Activated naive CD8-positive, alpha-beta T cell treated with anti-CD3 and anti-CD28 coated beads for 36 hours (primary cell): ENCODE measurements around the gene GP1BA. TPM values are rescaled to one million over a fixed set of nuclear protein-coding genes. Genes with fewer than 3 reads are reported as not detected.
A peak's percentile ranks its signal among the peaks of the same experiment; 100 is the strongest.

Source experiments
- DNase-seq: peaks from one replicate; pipeline ENCODE4 v3.0.0; 2021
- H3K27ac Mint-ChIP-seq: one replicate; pipeline ENCODE4 v1.8.0; 2022; ENCODE audit warnings: mild to moderate bottlenecking, moderate library complexity, mixed read lengths
- H3K27me3 Mint-ChIP-seq: one replicate; pipeline ENCODE4 v1.8.0; 2022; ENCODE audit warnings: mild to moderate bottlenecking, mixed read lengths
- H3K36me3 Mint-ChIP-seq: one replicate; pipeline ENCODE4 v1.8.0; 2021; ENCODE audit warnings: mild to moderate bottlenecking, mixed read lengths
- H3K4me1 Mint-ChIP-seq: one replicate; pipeline ENCODE4 v1.8.0; 2021; ENCODE audit warnings: mixed read lengths
- H3K4me3 Mint-ChIP-seq: one replicate; pipeline ENCODE4 v1.8.0; 2022; ENCODE audit warnings: mild to moderate bottlenecking, moderate library complexity, mixed read lengths
- H3K9me3 Mint-ChIP-seq: one replicate; pipeline ENCODE4 v1.8.0; 2022; ENCODE audit warnings: mixed read lengths
- total RNA-seq, 2 experiments: library from RNA; stranded (reverse); gene quantifications; one replicate each; pipeline ENCODE4 v1.2.3, GENCODE V29; 2021

GP1BA gene
- total RNA-seq, 2 experiments from 2014 or later = not detected

DNA sequence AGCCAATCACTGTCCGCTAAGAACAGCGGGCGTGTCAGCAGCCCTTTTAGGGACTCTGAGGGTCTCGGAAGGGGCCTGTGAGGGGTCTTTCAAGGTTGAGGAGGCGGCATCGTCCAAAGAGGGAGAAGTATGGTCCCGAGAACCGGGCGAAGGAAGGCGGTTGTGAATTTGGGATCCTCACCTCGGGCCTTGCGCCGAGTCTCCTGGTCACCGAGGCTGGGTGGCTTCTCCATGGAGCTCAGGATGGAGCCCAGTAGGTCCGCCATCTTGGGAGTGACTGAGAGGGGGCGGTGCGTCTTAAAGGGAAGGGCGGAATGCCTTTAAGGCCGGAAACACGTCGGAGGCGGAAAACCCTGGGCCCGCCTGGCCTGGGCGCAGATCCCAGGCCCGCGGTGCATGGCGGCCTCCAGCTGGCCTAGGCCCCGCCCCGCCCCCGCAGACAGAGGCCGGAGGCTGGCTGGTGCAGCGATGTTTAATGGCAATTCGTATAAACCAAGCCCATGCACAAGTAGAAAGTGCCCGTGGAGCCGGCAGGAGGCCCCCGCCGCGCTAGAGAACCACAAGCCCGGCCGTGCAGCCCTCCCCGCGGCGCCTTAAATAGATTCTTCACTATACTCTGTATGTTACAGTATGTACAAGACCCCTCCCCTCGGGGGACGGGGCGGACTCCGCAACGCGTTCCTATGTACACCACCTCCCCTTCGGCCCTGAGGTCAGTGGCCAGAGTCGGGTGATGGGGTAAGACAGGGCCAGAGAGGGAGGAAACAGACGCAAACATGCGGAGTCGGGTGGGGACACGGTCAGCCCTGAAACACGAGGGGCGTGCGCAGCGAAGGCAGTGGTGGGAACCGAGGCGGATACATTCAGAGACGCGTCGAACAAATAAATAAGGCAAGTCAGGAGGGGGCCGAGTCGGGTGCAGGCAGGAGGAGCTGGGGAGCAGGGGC, 35.7 kb downstream of the GP1BA start, which contains the start of gene SPAG7:
SPAG7 (minus strand) TSS at position 279 of the 947 bp plus-strand sequence; CDS start at position 266, 13 bp downstream.
- Mint-ChIP-seq H3K4me1 (peaks cover 35% of the 10 kb centered on the region), H3K27ac (no peak within 1 kb of the TSS), H3K36me3 (peaks cover 20% of the 10 kb centered on the region), H3K4me3 (no peak within 1 kb of the TSS), H3K27me3 (peaks cover 8% of the 10 kb centered on the region), H3K9me3 (peaks cover 1% of the 10 kb centered on the region)
- DNase-seq = peak; percentile 94

DNA sequence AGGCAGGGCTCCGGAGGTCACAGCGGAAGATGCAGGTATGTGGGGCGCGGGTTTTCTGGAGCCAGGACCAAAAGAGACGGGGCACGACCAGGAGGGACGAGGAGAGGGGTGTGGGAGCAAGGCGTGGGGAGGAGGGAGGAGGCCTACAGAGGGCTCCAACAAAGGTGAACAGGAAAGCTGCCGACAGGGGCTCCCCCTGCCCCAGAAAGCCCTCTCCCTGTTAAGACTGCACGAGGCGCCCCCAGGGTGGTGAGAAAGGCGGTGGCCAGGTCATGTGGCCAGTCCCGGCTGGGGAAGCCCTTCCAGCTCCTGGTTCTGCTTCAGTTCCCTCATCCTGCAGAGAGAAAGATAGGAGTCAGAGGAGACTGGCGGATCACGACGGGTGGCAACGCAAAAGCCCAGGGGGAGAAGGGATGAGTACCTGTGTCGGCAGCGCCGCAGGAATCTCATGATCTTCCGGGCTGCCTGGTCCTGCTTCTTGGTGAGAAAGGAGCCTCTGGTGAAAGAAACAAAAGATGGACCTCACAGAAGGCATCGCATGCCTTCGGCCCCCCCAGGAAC, 36.5 kb downstream of the GP1BA start:
- Mint-ChIP-seq H3K9me3 (peaks cover 1% of the 10 kb centered on the region), H3K36me3 (peaks cover 21% of the 10 kb centered on the region), H3K4me3 (no peak overlapping the region), H3K4me1 (peaks cover 35% of the 10 kb centered on the region), H3K27me3 (peaks cover 8% of the 10 kb centered on the region), H3K27ac (no peak overlapping the region)
- peak; percentile 54 for DNase-seq

DNA sequence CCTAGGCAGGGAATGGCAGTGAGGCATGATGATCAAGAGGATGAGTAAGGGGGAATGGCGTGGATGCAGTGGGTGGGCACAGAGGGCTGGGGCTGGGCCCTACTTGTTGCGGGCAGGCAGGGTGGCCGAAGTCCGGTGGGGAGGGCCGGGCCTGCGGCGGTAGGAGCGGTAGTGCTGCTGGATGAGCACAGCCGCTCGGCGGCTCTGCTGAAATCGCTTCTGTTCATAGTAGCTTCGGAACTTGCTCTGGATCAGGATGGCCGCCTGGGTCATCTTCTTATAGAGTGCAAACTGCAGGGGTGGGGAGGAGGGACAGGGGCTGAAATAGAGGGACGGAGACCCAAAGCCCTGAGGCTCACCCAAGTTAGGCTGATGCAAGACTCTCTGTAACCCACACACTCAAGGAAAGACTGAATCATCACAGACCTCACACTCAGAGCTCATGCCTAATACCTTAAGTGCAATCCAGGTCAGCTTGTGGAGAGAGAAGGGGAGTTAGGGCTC, 37.0 kb downstream of the GP1BA start:
- DNase-seq = peak; percentile 68
- Mint-ChIP-seq H3K27me3 (peaks cover 8% of the 10 kb centered on the region), H3K4me3 (no peak overlapping the region), H3K4me1 (peaks cover 37% of the 10 kb centered on the region), H3K36me3 (peaks cover 25% of the 10 kb centered on the region), H3K9me3 (peaks cover 1% of the 10 kb centered on the region), H3K27ac (no peak overlapping the region)

DNA sequence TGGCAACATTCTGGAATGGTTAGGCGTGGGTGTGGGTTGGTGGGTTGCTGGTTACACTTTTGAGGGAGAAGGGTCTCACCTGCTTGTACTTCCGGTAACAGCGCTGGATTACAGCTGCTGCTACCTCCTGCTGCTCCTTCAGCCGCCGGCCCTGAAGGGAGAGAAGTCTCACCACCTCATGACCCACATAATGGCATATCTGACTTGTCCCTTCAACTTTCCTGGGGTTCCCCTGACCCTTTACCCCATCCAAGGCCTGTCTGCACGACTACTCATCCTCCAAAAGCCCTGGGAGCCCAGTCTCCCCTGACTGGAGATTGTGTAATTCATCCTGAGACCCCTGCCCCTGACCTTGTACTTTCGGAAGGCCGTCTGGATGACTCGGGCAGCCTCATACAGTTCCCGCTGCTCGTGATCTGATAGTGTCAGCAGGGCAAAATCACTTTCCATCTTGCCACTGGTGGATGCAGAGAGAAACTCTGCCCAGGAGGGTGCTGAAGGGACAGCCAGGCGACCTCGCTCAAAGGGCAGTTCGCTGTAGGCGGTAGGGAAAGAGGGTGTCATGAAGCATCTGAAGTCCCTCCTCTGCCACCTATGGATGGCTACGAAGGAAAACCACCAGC, 37.6 kb downstream of the GP1BA start:
- H3K27me3 Mint-ChIP-seq = peaks cover 8% of the 10 kb centered on the region
- peak; percentile 64 for DNase-seq

DNA sequence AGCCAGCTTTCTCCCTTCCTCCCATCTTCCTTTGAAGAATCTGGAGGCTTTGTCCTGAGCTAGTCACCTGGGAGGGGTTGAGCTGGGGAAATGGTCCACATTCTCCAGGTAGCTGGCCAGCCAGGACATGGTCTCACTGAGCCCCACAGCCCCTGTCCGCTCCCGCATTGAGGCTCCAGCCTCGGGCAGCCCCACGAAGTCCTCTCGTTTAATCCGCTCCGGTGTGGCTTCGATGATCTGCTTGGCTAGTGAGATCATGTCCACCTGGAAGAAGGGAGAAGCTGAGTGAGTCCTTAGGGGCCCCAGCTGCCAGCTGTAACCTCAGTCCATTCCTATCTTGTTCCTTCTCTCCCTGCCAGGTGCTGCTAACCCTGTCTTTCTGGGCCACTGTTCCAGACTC, 38.2 kb downstream of the GP1BA start:
- Mint-ChIP-seq H3K9me3 (peaks cover 1% of the 10 kb centered on the region), H3K36me3 (peaks cover 30% of the 10 kb centered on the region), H3K4me3 (peak overlapping the region; percentile 25), H3K27ac (no peak overlapping the region), H3K4me1 (peaks cover 36% of the 10 kb centered on the region), H3K27me3 (peaks cover 8% of the 10 kb centered on the region)
- DNase-seq = no peak

More for the DNA sequence above, 37.6 kb downstream of the GP1BA start:
- peaks cover 30% of the 10 kb centered on the region for H3K36me3 Mint-ChIP-seq
- no peak overlapping the region for H3K27ac Mint-ChIP-seq
- no peak overlapping the region for H3K4me3 Mint-ChIP-seq
- peaks cover 36% of the 10 kb centered on the region for H3K4me1 Mint-ChIP-seq
- peaks cover 1% of the 10 kb centered on the region for H3K9me3 Mint-ChIP-seq

DNA sequence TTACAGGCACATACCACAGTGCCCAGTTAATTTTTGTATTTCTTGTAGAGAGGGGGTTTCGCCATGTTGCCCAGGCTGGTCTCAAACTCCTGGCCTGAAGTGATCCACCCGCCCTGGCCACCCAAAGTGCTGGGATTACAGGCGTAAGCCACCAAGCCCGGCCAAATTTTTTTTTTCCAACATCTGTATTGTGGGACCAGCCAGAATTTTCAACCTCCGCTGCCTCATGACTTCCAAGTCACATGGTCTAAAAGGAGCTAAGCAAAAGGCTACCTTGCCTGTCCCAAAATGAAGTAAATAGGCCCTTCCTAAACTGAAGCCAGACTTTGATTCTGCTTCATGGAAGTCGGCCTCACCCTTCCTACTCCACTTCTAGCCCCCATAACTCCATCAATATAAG, 39.7 kb downstream of the GP1BA start:
- Mint-ChIP-seq H3K4me1 (peaks cover 30% of the 10 kb centered on the region), H3K9me3 (no peaks in the 10 kb centered on the region), H3K27me3 (peaks cover 8% of the 10 kb centered on the region), H3K36me3 (peaks cover 20% of the 10 kb centered on the region), H3K4me3 (no peak overlapping the region), H3K27ac (no peak overlapping the region)
- no peak for DNase-seq

DNA sequence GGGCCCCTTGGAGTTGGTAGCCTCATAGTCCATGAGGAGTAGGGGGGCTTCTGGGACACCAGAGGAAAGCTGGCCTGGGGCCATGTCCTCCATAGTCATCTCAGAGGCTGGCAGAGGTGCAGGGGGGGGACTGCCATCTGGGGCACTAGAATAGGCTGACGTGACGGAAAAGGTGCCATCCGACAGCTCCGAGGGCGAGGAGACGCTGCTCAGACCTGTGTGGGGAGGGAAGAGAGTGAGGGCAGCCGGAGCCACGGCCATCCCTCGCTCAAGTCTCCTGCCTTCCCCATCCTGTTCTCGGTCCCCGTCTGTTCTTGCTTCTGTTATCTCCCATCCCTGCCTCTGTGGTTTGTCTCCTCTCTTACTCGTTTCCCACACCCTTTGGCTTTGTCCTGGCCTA, 40.2 kb downstream of the GP1BA start:
- no peak overlapping the region for H3K4me3 Mint-ChIP-seq
- H3K27ac Mint-ChIP-seq = peak overlapping the region; percentile 62
- no peaks in the 10 kb centered on the region for H3K9me3 Mint-ChIP-seq
- peaks cover 30% of the 10 kb centered on the region for H3K4me1 Mint-ChIP-seq
- DNase-seq = no peak
- H3K36me3 Mint-ChIP-seq = peaks cover 20% of the 10 kb centered on the region
- H3K27me3 Mint-ChIP-seq = peaks cover 8% of the 10 kb centered on the region

DNA sequence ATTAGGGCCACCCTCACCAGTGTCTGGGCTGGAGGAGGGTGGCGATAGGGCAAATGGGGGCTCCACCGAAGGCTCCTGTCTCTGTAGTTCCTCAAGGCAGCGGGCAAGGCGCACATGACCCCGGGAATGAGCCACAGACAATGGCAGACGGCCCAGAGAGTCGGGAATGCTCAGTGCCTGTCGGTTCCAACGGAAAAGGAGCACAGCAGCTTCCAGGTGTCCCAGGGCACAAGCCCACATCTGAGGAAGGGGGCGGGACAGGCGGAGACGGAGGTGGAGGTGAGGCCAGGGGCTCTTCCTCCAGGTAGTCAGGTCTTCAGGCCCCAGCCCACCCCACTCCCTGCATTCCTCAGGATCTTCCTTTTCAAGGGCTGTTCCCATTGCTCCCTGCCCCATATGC, 40.7 kb downstream of the GP1BA start:
- Mint-ChIP-seq H3K36me3 (peaks cover 20% of the 10 kb centered on the region), H3K4me1 (peaks cover 30% of the 10 kb centered on the region), H3K9me3 (no peaks in the 10 kb centered on the region), H3K27ac (peak overlapping the region; percentile 62), H3K27me3 (peaks cover 8% of the 10 kb centered on the region), H3K4me3 (no peak overlapping the region)
- no peak for DNase-seq

DNA sequence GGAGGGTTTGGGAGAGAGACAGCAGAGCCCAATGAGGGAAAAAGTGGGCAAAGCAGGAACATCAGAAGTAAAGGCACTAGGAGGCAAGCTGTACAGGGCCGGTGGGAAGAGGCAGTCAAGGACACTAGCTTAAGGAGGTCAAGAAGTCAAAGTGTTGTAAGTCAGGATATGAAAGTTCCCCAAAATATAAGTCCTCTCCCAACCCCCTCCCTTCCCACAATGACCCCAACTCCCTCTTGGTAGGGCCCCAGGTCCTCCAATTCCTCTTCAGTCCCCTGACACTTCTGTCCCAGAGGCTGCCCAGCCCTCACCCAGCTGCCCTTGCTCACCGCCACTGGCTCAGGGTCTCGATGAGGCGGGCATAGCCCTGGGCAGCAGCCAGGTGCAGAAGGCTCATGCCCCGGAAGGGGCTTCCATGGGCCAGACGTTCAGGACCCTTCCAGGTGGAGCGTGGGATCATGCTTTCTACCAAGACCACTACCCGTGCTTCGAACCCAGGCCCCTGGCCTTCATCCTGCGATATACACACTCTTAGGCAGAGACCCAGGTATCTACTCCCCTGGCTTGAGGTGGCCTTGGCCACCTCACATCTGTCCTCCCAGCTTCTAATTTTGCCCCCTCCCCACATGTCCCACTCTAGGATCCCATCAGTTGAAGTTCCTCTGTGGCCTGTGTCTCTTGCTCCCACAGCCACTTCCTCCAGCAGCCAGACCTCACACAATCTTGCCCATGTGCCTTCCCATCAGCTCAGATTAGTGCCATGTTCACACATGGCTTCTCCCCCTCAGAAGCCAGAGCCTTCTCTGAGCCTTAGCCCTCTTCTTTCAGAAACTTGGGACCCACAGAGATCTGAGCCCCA, 41.4 kb downstream of the GP1BA start:
- Mint-ChIP-seq H3K9me3 (no peaks in the 10 kb centered on the region), H3K27me3 (peaks cover 7% of the 10 kb centered on the region), H3K27ac (peak overlapping the region; percentile 8), H3K36me3 (peaks cover 22% of the 10 kb centered on the region), H3K4me1 (peaks cover 30% of the 10 kb centered on the region), H3K4me3 (no peak overlapping the region)
- DNase-seq = no peak

DNA sequence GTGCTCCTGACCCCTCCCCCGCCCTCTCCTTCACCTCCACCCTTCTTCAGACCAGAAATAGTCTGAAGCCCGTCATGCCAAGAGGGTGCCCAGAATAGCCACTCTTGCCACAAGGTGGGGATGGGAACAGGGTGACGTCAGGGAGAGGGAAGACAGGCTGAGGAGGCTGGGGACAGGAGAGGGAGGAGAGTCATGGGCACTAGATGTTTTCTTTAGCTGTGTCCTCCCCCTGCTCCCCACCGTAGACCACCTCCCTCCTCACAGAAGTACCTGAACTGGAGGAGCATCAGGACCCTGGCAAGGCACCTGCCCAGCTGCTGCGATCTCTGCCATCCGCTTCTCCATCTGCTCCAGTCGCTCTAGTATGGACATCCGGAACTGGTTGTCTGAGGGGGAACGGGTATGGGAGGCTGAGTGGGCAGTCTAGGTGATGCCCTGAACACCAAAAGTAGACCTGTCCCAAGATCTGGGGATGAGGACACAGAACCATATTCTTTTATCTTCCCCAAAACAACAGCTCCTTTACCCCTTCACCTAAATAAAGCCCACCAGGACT, 42.1 kb downstream of the GP1BA start:
- DNase-seq = no peak
- Mint-ChIP-seq H3K27me3 (peaks cover under 1% of the 10 kb centered on the region), H3K36me3 (peaks cover 25% of the 10 kb centered on the region), H3K27ac (peak overlapping the region; percentile 7), H3K4me1 (peaks cover 24% of the 10 kb centered on the region), H3K9me3 (no peaks in the 10 kb centered on the region), H3K4me3 (no peak overlapping the region)

DNA sequence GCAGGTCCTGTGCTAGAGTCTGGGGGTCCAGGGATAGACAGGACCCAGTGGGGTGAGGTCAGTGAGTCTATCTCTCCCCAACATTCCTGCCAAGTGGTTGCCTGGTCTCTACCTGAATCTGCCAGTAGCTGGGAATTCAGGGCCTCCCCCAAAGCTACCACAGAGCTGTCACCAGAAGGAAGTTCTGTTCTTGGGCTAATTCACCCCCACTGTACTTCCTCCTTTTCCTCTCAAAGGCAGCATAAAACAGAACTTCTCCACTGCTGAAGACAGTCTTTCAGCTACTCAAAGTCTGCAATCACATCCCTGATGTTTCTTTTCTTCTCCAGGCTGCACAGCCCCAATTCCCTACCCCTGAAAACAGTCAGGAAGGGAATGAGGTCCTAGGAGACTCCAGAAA, 46.6 kb downstream of the GP1BA start:
- no peaks in the 10 kb centered on the region for H3K9me3 Mint-ChIP-seq
- H3K27me3 Mint-ChIP-seq = no peaks in the 10 kb centered on the region
- no peak overlapping the region for H3K4me3 Mint-ChIP-seq
- peaks cover 36% of the 10 kb centered on the region for H3K36me3 Mint-ChIP-seq
- H3K4me1 Mint-ChIP-seq = peaks cover 15% of the 10 kb centered on the region
- DNase-seq = no peak
- peak overlapping the region; percentile 18 for H3K27ac Mint-ChIP-seq

DNA sequence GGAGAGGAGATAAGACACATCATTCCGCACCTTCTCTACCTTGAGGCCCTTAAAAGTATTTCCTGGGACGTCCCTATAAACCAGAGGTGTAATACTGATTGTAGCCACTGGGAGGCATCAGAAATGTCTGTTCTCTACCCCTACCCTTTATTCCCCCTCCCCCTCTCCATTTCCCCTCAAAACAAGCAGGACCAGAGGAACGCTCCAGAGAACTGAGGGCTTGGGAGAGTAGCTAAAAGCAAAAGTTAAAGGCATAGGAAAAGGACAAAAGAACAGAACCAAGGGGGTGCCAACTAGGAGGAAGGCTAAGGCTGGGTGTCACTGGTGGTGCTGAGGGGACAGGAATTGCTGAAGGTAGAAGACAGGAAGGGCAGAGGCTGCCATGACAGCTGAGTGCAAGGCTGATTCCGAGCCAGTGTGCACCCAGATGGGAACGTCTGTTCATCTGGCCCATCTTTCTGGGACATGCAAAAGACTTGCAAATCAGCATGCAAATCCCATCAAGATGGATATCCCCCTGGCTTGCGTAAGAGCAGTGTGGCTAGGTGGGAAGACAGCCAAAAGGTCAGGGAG, 48.7 kb downstream of the GP1BA start:
- Mint-ChIP-seq H3K27me3 (no peaks in the 10 kb centered on the region), H3K27ac (peak overlapping the region; percentile 46), H3K36me3 (peaks cover 22% of the 10 kb centered on the region), H3K9me3 (no peaks in the 10 kb centered on the region), H3K4me1 (peaks cover 15% of the 10 kb centered on the region), H3K4me3 (no peak overlapping the region)
- peak; percentile 22 for DNase-seq

DNA sequence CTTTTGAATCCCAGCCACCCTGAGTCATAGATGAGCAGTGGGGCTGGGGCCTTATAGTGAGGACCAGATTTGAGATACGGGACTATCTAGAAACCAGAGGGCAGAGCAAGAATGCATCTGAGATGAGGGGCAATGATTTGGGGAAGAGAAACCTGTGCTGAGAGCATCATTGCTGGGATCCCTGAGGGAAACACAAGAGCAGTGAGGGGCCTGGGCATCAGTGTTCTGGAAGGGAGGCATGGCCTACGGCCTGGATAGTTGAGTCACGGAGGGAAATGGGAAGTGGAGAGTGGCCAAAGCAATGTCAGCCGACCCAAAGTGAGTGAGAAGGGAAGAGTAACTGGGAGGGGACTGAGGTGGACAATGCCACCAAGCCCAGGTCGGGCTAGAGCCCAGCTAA, 50.2 kb downstream of the GP1BA start:
- H3K9me3 Mint-ChIP-seq = no peaks in the 10 kb centered on the region
- H3K4me3 Mint-ChIP-seq = no peak overlapping the region
- peaks cover 23% of the 10 kb centered on the region for H3K4me1 Mint-ChIP-seq
- DNase-seq = no peak
- H3K27ac Mint-ChIP-seq = no peak overlapping the region
- H3K27me3 Mint-ChIP-seq = no peaks in the 10 kb centered on the region
- H3K36me3 Mint-ChIP-seq = peaks cover 22% of the 10 kb centered on the region
